HTR-8/SVneo (cell line): ENCODE results near the gene RBBP5.

ENCODE experiments used
- DNase-seq: peaks from one replicate; pipeline ENCODE4 v3.0.0; 2011; ENCODE audit warnings: low spot score, mixed read lengths; ENCODE audit not compliant: insufficient read length
- FAIRE-seq: peaks from 2 replicates; lab custom pipeline; 2011; peaks lifted over from hg19 to GRCh38; lab: Jason Lieb, UNC

RBBP5 gene

DNA sequence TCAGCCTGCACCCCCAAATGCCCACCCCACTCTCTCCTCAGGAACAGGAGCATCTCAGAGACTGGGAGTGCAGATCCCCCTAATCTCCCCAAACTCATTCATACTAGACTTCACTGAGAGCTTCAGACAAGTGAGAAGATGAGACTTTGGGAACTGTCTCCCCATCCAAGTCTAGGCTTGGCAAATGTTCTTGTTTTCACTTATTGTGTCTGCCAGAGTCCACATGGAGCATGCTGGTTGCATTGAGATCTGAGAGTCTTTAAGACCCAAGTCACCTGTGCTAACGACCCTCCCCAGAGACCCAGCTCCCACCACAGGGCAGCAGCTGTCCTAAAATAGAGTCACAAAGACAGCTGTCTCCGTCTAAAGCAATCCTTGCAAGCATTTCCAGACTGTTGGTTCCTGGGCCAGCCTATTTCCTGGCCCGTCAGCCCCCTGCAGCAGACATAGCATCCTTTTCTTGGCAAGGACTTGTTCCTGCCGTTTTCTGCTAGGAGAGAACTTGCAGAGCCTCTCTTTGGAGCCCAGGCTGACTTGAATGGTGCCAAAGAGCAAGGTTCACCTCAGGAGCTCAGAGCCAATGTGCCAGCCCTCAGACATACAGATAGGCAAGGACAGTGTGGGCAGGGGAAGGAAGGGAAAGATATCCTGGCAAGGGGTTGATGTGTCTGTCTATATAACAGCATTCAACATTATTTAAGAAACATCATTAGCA is 80.6 kb downstream of the RBBP5 start:
- no peak for DNase-seq
- FAIRE-seq: no peak

DNA sequence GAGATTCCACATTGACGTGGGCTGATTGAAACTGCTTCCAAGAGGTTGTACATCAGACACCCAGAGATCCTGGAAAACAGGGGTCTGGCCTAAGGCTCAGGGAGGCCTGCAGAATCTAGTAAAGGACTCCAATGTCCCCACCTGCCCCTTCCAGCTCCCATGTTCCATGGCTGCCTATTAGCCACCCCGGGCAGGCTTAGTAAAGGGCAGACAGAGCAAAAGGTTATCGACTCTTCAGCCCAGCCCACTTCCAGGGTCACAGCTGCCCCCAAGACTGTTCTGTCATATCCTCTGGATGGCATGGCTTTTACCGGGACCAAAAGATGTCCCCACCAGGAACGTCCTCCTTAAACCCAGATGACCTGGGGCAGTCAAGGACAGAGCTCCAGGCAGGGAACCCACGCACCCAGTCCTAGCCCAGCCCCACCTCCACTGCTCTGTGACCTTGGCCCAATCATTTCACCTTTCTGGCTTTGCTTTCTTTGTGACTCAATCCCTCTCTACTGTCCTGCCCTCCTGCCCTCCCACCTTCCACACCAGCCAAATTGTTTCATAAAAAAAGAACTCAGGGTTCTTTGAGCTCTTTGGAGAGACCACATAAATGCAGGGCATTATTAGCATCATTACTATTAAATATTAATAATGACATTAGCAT is 83.5 kb downstream of the RBBP5 start:
- no peak for FAIRE-seq
- DNase-seq: no peak

- no peak for DNase-seq
- FAIRE-seq: no peak
Measured at GRCh38 chr1:205037539-205037938, 84.2 kb downstream of the RBBP5 start.
